HG03571 (cell line): Measurements from ENCODE around the gene ICOSLG.
A peak's percentile ranks its signal among the peaks of the same experiment; 100 is the strongest.
"Not testable (repeated sequence)": the region's sequence is repeated elsewhere in the genome, so short reads cannot be mapped to it uniquely, and the experiment has no call there.

ENCODE experiments used
- ATAC-seq: cut with Tn5 transposase; IDR thresholded peaks from one replicate; pipeline ENCODE4 v1.9.1; 2021; ENCODE audit not compliant: unreplicated experiment

Gene ICOSLG

DNA sequence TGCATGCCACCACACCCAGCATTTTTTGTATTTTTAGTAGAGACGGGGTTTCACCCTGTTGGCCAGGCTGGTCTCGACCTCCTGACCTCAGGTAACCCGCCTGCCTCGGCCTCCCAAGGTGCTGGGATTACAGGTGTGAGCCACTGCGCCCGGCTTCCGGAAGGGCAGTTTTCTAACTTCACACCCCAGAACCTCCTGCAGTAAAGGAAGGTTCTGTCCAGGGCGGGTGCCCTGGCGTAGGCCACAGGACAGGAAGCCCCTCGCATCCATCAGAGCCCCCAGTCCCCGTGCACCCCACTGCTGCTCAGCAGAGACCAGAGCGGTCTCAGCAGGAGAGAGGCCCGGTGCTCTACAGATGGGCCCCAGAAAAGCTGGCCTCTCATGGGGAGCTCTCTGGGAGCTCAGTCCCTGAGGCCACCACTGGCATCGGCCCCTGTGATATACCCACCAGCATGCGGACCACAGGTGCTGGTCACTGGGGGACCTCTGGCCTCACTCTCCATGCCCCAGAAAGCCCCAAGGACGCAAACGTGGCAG, 25.1 kb upstream of the ICOSLG start:
- ATAC-seq: no peak

DNA sequence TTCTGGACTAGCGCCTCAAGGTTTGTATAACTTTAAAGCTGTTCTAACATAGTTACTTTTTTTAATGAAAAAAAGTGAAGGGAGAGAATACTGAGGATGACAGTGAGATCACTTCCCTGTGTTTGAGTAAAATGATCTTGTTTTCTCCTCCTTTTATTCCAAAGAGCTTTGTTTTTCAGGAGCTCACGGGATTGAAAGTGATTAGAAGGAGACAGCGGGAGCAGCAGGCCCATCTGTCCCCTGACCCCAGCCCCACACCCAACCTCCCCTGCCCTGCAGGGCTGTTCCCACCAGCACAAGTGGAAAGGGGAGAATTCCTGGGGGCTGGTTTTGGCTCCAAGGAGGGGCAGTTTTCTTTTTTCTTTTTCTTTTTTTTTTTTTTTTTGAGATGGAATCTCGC, 23.0 kb upstream of the ICOSLG start:
- ATAC-seq: no peak

DNA sequence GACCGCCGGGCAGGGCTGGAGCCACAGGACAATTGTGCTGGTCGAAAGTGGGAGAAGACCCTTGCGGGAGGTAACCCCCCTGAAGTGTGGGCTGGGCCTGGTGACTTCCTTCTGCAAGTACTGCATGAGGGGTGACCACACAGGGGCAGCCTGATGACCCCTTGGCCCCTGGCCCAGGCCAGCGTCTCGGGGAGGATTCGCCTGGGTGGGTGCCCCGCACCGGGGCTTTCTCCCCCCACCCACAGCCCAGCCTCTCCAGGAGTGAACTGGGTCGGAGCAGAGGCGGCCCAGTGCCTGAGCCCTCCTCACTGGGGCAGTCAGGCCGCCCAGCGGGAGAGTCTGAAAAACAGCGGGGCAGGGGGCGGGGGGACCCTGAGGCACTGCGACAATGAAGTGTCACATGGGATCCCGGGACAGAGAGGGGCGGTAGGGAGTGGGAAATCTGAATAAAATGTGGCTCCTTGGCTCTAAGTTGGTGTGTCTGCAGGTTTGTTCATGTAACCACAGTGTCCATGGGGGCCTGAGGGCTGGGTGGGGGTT, 22.5 kb upstream of the ICOSLG start:
- no peak for ATAC-seq

DNA sequence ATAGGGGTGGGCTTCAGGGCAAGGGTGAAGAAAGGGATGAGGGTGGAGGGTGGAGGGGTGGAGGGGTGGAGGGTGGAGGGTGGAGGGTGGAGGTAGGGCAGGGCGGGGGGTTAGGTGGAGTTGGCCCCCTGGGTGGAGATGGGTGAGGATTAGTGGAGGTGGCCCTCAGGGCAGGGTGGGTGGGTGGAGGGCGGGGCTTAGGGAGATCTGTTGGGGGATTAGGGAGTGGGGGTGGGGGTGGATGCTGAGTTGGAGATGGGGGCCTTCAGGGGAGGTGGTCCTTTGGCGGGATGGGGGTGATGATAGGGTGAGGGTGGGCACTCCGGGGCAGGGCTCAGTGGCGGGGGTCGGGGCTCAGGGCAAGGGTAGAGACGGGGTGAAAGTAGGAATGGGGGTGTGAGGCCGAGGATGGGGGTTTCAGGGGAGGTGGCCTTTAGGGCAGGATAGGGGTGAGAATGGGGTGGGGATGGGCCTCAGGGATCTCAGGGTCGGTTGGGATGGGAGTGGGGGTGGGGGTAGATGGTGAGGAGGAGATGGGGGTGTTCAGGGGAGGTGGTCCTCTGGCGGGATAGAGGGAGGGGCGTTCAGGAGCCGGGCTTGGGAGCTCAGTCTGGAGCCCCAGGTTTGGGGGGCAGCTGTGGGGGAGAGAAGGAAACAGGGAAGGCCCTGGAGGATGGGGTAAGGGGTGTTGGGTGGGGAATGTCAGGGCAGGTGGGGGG, 21.8 kb upstream of the ICOSLG start:
- ATAC-seq: no peak

DNA sequence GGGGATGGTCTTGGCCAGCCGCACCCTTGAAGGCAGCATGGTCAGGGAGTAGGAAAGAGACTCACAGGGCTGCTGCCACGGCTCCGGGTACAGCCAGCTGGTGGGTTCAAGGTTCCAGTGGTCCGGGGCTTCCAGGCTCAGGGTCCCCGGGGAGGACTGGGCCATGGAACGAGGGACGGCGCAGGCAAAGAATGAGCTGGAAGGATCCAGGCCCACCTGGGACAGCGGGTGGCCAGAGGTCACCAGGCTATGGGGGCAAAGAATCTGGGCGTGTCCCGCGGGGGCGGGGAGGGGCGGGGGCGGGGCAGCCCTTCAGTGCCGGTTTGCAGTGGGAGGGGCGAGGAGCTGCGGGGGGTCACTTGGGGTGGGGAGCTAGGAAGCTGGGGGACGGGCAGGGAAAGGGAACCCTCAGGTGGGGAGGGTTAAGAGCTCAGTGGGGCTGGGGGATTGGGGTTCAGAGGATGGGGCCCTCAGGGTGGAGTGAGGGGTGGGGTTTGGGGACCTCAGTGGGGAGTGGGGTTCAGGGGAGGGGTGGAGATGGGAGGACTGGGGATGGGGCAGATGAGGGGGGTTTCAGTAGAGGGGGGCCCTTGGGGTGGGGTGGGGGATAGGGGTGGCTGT, 21.0 kb upstream of the ICOSLG start, which contains the start of gene DNMT3L:
Gene DNMT3L (minus strand): TSS at position 223 of the 621 bp plus-strand sequence. CDS start 638 bp downstream, outside the sequence.
- no peak for ATAC-seq

DNA sequence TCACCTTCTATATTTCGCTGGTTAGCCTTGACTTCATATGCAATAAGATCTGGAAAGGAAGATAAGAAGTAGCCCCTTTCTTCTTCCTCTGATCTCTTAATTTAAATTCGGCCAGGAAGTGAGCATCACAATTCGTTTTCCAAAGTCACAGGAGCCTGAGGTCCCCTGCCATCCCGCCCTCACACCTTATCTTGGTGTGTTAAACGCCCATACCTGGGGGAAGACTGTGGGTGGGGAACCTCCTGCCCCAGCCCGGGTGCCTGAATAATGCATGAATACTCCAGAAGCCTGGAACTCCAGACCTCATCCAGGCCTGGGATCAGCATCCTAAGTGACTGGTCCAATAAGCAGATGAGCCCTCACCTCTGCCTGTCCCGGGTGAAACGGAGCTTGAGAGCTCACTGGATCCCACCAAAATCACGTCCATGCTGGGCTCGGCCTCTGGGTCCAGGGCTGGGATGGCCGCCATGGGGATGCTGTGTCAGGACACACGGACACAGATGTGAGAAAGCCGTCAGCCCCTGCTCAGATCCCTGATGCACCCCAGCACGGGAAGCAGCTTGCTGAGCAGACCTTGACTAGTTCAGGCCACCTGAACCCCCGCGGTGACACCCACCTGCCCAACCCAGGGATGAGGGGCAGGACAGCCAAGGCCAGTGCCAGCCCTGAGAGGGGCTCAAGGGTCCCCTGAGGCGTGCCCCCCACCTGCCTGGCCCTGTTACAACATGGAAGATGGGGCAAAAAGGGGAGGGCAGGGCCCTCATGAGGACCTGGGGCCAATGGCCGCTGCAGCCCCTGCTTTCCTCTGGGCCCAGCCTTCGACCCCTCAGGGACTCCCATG, 20.3 kb upstream of the ICOSLG start:
- ATAC-seq: no peak

DNA sequence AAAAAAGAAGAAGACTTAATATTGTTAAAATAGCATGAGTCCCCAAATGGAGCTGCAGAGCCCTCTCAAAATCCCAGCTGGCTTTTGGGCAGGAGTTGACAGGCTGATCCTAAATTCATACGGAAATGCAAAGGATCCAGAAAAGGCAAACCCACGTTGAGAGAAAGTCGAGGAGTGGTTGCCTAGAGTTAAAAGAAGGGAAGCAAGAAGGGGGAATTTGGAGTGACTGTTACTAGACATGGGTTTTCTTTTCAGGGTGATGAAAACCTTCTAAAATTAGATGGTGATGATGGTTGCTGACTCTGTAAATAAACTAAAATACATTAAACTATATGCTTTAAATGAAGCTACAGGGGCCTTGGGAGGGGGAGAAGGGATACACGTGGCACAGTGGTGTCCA, 19.3 kb upstream of the ICOSLG start:
- ATAC-seq: no peak

DNA sequence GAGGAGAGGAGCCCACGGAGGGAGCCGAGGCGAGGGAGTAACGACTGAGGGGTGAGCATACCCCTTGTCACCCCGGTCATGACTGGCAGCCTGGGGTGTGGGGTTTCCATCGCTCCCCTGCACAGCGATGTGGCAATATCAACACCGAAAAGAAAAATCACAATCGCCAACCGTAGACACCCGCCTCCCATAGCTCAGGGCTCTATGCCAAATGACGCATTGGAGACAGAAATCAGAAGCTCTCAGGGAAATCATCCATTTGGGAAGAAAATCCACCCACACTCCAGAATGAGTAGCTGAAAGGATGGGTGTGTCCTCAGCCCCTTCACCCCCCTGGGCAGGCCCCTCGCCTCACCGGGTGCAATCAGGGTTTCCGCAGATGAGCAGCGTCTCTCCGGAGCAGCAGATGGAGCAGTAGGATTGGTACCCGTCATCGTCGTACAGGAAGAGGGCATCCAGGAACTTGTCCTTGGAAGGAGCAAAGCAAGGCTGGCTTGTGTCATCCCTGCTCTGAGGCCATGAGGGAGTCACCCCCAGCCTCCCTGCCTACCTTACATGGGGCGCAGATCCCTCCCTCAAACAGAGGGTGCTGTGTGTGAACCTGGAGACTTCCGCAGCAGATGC, 18.5 kb upstream of the ICOSLG start:
- ATAC-seq: no peak

DNA sequence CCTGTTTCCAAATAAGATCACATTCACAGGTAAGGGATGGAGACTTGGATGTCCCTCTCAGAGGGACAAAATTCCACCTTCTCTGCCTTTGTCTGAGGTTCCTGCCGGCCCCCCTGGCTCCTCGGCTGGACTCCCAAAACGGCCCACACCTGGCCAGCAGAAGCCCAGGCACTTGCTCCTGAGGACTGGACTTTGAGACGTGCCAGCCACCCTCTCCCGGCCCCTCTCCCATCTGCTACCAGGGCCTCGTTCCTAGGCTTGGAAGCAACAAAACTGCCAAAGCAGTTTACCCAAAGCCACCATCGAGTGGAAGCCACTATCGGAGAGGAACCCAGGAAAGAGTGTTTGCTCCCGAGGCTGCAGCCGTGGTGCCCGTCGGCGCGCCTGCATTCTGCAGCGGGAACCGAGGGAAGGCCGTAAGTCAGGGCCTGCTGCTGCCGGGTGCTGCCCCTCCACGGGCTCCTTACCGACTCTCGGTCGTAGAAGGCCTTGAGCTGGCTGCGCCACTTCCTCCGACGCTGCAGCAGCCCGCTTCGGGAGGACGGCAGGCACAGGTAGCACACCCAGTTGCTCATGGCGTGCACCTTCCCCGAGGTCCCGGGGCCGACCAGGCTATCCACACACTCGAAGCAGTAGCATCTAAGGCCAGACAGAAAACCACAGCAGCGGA, 17.4 kb upstream of the ICOSLG start:
- no peak for ATAC-seq

DNA sequence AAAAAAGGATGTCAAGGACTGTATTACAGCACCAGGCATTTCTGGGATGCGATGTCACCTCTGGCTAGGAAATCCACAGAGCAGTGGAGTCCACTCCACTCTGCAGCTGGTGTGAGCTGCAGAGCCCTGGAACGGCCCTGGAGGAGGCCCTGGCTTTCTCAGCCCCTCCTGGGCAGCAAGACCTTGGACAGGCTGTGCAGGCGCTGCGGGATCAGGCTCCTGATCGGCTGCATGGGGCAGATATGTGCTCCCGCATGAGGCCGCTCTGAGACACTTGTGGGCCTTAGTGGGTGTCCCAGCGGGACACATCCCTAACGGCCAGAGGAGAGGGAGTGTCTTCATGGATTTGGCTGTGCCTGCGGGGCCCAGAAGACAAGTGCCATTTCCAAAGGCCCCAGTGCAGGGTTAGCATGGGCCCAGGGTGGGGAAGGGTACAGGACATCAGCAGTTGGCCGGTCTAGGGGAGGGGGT, 14.8 kb upstream of the ICOSLG start:
- no peak for ATAC-seq

DNA sequence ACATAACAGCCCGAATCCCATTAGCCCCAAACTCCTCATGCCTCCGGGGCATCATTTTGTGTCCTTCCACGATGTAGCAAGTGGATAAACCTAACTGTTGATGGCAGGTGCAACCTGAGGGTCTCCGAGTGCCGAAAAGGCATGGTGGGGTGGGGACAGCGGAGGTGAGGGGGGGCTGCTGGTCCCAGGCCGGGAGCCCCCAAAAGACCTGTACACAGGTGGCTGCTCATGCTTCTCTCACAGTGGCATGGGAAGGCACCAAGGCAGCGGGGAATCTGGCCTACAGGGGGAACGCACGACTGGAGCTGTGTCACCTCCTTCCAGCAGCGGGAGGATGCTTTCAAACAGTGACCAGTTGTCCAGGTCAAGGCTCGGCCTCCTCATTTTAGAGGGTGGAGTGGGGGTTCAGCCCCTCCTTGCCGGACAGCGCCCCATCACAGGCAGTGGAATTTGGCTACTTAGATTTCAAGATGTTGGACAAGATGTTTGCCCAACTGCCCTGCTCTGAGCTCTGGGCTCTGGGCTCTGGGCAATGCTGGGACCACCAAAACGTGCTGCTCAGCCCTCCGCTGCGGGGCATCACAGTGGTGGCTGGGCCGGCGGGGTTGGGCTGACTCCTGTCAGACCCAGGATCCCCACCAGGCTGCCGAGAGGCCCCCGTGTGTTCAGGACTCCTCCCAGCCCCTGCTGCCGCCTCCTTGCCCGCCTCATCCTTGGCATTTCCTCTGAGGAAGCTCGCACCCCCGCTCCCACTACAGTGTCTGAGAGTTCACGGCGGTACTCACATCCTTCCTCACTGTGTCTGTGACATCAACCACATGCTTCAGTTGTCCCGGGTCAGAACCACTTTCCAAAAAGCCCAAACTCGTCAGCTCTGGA, 13.3 kb upstream of the ICOSLG start:
- ATAC-seq: no peak

DNA sequence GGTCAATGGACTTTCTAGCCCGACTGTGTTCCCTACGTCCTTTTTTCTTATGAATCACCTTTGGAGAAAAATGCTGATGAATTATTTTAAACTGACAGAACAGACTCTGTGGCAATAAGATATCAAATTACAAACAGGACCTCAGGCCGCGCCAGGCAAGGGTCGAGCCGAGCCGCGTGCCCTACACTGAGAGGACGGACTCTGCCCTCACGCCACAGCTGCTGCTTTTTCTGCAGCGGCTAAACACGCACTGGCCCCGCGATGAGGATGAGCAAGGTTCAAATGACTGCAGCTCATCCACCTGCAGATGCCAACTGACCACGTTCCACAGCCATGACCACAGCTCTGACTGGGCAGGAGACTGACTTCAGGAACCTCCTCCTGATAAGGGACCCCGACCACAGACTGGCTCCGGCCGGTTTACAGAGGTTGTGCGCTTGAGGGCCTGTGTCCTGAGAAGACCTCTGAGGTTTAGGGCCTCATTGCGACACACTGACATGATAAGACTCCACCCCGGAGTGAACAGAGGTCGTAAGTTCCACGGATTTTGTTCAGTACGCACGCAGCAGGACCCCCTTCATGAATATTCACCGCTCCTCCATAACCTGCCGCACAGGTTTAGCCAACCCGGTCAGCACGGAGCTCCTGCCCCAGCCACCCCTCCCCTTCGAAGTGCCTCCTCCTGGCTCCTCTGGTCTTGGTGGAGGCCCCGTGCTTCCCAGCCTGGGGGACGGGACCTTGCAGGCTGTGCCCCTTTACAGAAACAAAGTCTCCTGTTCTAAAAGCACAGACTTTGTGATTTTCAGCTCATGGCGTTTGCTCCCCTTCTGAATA, 8.7 kb upstream of the ICOSLG start:
- not testable (repeated sequence) for ATAC-seq

DNA sequence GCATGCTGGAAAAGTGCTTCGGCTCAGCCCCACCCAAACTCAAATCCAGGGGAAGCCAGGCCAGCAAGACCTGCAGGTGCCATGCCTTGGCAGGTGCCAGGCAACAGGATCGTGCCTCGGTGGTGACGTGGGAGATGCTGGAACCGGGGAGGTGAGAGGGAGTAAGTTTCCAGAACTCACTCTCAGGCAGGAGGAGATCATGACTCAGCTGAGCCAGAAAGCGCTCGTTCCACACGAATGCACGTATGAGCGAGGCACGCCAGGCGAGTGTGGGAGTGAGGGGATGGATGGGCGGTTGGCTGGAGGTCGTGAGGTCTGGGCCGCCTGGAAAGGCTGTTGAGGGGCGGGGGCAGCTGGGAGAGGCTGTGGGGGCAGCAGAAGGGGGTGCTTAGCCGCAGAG, 7.2 kb upstream of the ICOSLG start:
- ATAC-seq: not testable (repeated sequence)

DNA sequence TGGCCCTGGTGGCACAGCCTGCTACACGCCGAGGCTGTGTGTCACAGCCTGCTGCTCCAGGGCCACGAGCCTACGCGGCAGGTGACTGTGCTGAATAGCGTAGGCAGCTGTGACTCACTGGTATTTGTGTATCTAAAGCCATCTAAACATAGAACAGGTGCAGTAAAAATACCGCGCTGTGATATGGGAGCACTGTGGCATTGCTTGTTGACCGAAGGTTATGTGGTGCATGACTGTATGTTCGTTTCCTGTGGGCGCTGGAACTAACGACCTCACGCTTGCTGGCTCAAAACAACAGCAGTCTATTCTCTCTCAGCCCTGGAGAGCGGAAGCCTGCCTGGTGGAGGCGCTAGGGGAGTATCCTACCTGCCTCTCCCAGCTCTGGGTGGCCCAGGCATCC, 3.2 kb upstream of the ICOSLG start:
- ATAC-seq: peak; percentile 57

DNA sequence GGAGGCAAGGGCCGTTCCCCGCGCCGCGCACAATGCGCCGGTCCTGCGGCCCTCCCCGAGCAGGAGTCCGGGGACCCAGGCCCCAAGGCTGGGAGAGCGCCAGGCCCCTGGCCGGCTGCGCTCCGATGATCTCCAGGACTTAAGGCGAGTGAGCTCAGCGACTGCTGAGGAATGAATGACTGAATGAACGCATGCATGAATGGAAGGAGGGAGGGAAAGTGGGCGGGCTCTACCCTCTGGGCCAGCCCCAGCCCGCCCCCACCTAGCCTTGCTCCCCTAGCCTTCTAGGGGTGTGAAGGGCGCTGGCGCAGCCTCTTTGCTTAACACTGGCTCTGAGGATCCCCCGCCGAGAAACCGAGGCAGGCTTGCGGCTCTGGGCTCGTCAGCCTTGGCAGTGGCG, 538 bp upstream of the ICOSLG start:
- peak; percentile 24 for ATAC-seq

DNA sequence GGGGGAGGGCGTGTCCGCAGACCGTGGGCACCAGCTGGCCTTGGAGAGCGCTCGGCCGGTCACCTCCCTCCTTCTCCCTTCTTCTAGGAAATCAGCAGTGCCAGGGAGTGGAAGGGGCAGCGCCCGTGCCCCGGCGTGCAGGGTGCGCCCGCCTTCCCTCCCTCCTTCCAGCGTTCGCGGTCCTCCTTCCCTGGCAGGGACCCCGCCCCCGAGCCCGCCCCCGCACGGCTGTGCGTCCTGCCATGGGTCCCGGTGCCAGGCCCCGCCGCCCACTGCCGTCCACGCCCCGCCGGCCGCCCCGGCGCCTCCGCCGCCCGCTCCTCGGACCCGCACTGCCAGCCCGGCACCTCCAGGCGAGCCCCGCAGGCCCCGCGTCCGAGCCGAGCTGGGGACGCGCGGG, 390 bp downstream of the ICOSLG start:
- not testable (repeated sequence) for ATAC-seq

DNA sequence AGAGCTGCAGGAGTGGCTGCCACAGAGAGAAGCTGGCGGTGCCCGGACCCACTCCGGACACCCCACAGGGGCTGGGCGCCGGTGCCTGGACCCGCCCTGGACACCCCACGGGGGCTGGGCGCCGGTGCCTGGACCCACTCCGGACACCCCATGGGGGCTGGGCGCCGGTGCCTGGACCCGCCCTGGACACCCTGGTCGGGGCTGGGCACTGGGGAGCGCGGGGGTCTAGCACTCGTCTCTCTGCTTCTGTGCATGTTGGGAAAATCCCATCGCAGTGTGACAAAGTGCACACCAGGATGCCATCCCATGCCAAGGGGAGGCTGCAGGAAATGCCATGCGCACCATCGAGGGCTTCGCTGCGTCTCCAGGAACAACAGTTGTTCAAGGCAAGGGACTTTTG, 11.2 kb downstream of the ICOSLG start:
- ATAC-seq: not testable (repeated sequence)

DNA sequence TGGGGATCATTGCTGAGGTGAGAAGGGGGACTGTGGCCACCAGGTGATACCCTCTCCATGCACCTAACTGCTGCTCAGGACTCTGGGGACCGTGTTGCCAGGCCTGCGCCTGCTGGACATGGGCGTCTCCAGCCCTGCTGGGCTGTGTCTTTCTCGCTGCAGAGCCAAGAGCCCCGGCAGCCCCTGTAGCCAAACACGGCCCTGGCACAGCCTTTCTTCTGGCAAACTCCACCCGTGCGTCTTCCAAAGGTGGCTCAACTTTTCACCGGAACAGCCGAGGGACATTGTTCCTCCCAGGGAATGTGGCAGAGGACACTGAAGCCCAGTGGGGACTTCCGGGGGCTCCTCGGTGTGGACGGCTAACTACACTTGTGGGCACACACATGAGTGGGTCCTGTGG, 12.6 kb downstream of the ICOSLG start:
- not testable (repeated sequence) for ATAC-seq
